ENCODE results near the gene GPR84. TPM values are rescaled to one million over a fixed set of nuclear protein-coding genes. Genes with fewer than 3 reads are reported as not detected.

Gene GPR84
- not detected for total RNA-seq

GRCh38 chr12:54364413-54364812 lies at the start of gene GPR84:
Gene GPR84 (minus strand): TSS chr12:54364486. CDS start chr12:54363851, 635 bp downstream.
- DNase-seq = no peak

GRCh38 chr12:54413284-54414190 lies 49.3 kb upstream of the GPR84 start:
- no peak for DNase-seq

- DNase-seq = no peak
These were observed 48.5 kb upstream of the GPR84 start for GRCh38 chr12:54412786-54413185.

- no peak for DNase-seq
These were observed 48.1 kb upstream of the GPR84 start for GRCh38 chr12:54412348-54412747.

- peak; percentile 77 for DNase-seq
These were observed 47.3 kb upstream of the GPR84 start for GRCh38 chr12:54411391-54412241.

- DNase-seq = no peak
These were observed 45.0 kb upstream of the GPR84 start for GRCh38 chr12:54409267-54409666.

GRCh38 chr12:54407183-54407905 lies 43.1 kb upstream of the GPR84 start:
- DNase-seq = no peak

GRCh38 chr12:54405573-54405972 lies 41.3 kb upstream of the GPR84 start:
- no peak for DNase-seq

- no peak for DNase-seq
These were observed 40.8 kb upstream of the GPR84 start for GRCh38 chr12:54405106-54405505.

GRCh38 chr12:54404061-54405004 lies 40.0 kb upstream of the GPR84 start:
- peak; percentile 70 for DNase-seq

GRCh38 chr12:54401119-54401518 lies 36.8 kb upstream of the GPR84 start:
- no peak for DNase-seq

GRCh38 chr12:54398995-54399793 lies 34.9 kb upstream of the GPR84 start:
- DNase-seq = peak; percentile 95

GRCh38 chr12:54398218-54398617 lies 33.9 kb upstream of the GPR84 start:
- DNase-seq = no peak

- DNase-seq = no peak
These were observed 32.9 kb upstream of the GPR84 start for GRCh38 chr12:54397157-54397556.

- no peak for DNase-seq
These were observed 31.3 kb upstream of the GPR84 start for GRCh38 chr12:54395545-54395944.

- DNase-seq = no peak
These were observed 30.7 kb upstream of the GPR84 start for GRCh38 chr12:54394986-54395385.

- DNase-seq = peak; percentile 84
These were observed 30.0 kb upstream of the GPR84 start for GRCh38 chr12:54394281-54394719.

GRCh38 chr12:54393743-54394142 lies 29.5 kb upstream of the GPR84 start:
- no peak for DNase-seq

- peak; percentile 66 for DNase-seq
These were observed 28.9 kb upstream of the GPR84 start for GRCh38 chr12:54393207-54393609.

- DNase-seq = no peak
These were observed 28.4 kb upstream of the GPR84 start for GRCh38 chr12:54392485-54393206.
